SU-DHL-6 (cell line): ENCODE results near the gene MSH3.

Experiments
- H2AFZ ChIP-seq: fragments of 200-600 bp; sonication (generic); 2 replicates; pipeline ENCODE4 v1.6.1; 2014; ENCODE audit warnings: low read depth, mild to moderate bottlenecking, moderate library complexity, mixed read lengths, antibody characterized with exemption, low read length; ENCODE audit not compliant: severe bottlenecking
- H3F3A ChIP-seq: fragments of 200-600 bp; shearing (Covaris generic); 2 replicates; pipeline ENCODE4 v1.6.0; 2016; ENCODE audit warnings: antibody characterized with exemption, mild to moderate bottlenecking; ENCODE audit not compliant: insufficient read depth
- H3K27ac ChIP-seq: fragments of 200-600 bp; sonication (generic); 2 replicates; pipeline ENCODE4 v1.5.1; 2016; ENCODE audit warnings: low read depth, mild to moderate bottlenecking, low read length, moderate library complexity, mixed read lengths
- H3K27me3 ChIP-seq: fragments of 200-600 bp; sonication (generic), shearing (Covaris generic); 2 replicates; pipeline ENCODE4 v1.6.0; 2014; ENCODE audit warnings: mild to moderate bottlenecking, low read length
- H3K36me3 ChIP-seq: fragments of 200-600 bp; sonication (generic); 2 replicates; pipeline ENCODE4 v1.6.1; 2014; ENCODE audit warnings: mild to moderate bottlenecking, low read length, mixed read lengths
- H3K4me2 ChIP-seq: fragments of 300-600, 200-600 bp; shearing (Covaris generic), sonication (generic); 2 replicates; pipeline ENCODE4 v1.6.0; 2014; ENCODE audit warnings: low read length, low read depth, mild to moderate bottlenecking; ENCODE audit not compliant: poor library complexity, severe bottlenecking
- H3K4me3 ChIP-seq: fragments of 200-600 bp; sonication (generic); 2 replicates; pipeline ENCODE4 v1.5.1; 2014; ENCODE audit warnings: antibody characterized with exemption, low read length, mild to moderate bottlenecking, mixed read lengths; ENCODE audit not compliant: insufficient read depth, poor library complexity, severe bottlenecking
- H3K79me2 ChIP-seq: fragments of 200-600 bp; sonication (generic); 2 replicates; pipeline ENCODE4 v1.6.1; 2014; ENCODE audit warnings: mild to moderate bottlenecking, low read length, moderate library complexity; ENCODE audit not compliant: insufficient read depth
- H3K9ac ChIP-seq: fragments of 200-600 bp; sonication (generic); 2 replicates; pipeline ENCODE4 v1.7.0; 2014; ENCODE audit warnings: mild to moderate bottlenecking, low read length
- H3K9me2 ChIP-seq: fragments of 200-600 bp; sonication (generic); replicated peaks from 2 replicates; pipeline ENCODE4 v1.6.1; 2014; ENCODE audit warnings: low read length; ENCODE audit not compliant: insufficient read depth
- H3K9me3 ChIP-seq: fragments of 200-600 bp; sonication (generic); 2 replicates; pipeline ENCODE4 v1.6.1; 2014; ENCODE audit warnings: low read length, mixed read lengths; ENCODE audit not compliant: insufficient read depth
- H4K20me1 ChIP-seq: fragments of 200-600 bp; sonication (generic); 2 replicates; pipeline ENCODE4 v1.6.1; 2014; ENCODE audit warnings: low read depth, mild to moderate bottlenecking, antibody characterized with exemption, low read length, moderate library complexity, mixed read lengths
- CTCF ChIP-seq: fragments of 200-600 bp; sonication (generic); IDR thresholded peaks from one replicate; pipeline ENCODE4 v1.5.1; 2017; ENCODE audit warnings: antibody characterized with exemption, mild to moderate bottlenecking, low read length, moderate library complexity; ENCODE audit not compliant: insufficient read depth, poor library complexity, severe bottlenecking
- EZH2phosphoT487 ChIP-seq: fragments of 200-600 bp; sonication (generic), shearing (Covaris generic); conservative IDR thresholded peaks from 2 replicates; pipeline ENCODE4 v1.6.1; 2018; ENCODE audit warnings: mild to moderate bottlenecking, antibody characterized with exemption, low read length, moderate library complexity, mixed read lengths

MSH3 gene

GRCh38 chr5:80867233-80867632 lies 212.8 kb downstream of the MSH3 start:
- H3K9ac ChIP-seq = no peak overlapping the region
- H3K27ac ChIP-seq = no peak overlapping the region
- TF ChIP-seq EZH2phosphoT487 = no peak
- TF ChIP-seq CTCF = no peak
- no peak overlapping the region for H3K4me3 ChIP-seq
- H3K4me2 ChIP-seq = no peak overlapping the region
- H3K36me3 ChIP-seq = no peaks in the 10 kb centered on the region
- no peaks in the 10 kb centered on the region for H3K9me3 ChIP-seq
- no peaks in the 10 kb centered on the region for H3K79me2 ChIP-seq
- H3F3A ChIP-seq = no peaks in the 10 kb centered on the region
- no peaks in the 10 kb centered on the region for H3K27me3 ChIP-seq
- no peak overlapping the region for H2AFZ ChIP-seq
- H3K9me2 ChIP-seq = no peaks in the 10 kb centered on the region
- H4K20me1 ChIP-seq = no peaks in the 10 kb centered on the region

GRCh38 chr5:80870442-80870841 lies 216.0 kb downstream of the MSH3 start:
- Histone ChIP-seq H3K27ac (no peak overlapping the region), H3K9me3 (no peaks in the 10 kb centered on the region), H3K36me3 (peaks cover 9% of the 10 kb centered on the region; the same call in 1 of the 2 replicates), H2AFZ (no peak overlapping the region), H3K4me3 (no peak overlapping the region), H3K79me2 (no peaks in the 10 kb centered on the region), H3F3A (no peaks in the 10 kb centered on the region), H4K20me1 (no peaks in the 10 kb centered on the region), H3K9me2 (no peaks in the 10 kb centered on the region), H3K27me3 (no peaks in the 10 kb centered on the region), H3K9ac (no peak overlapping the region), H3K4me2 (no peak overlapping the region)
- TF ChIP-seq EZH2phosphoT487 (no peak), CTCF (no peak)

GRCh38 chr5:80871541-80871961 lies 217.1 kb downstream of the MSH3 start:
- Histone ChIP-seq H3K27ac (no peak overlapping the region), H3K9me3 (no peaks in the 10 kb centered on the region), H3K79me2 (no peaks in the 10 kb centered on the region), H3K4me3 (no peak overlapping the region), H3K9ac (no peak overlapping the region), H3K4me2 (no peak overlapping the region), H3K27me3 (no peaks in the 10 kb centered on the region), H2AFZ (no peak overlapping the region), H3K36me3 (peaks cover 12% of the 10 kb centered on the region; the same call in 1 of the 2 replicates), H3K9me2 (no peaks in the 10 kb centered on the region), H4K20me1 (no peaks in the 10 kb centered on the region), H3F3A (no peaks in the 10 kb centered on the region)
- TF ChIP-seq EZH2phosphoT487 = no peak
- no peak for TF ChIP-seq CTCF
